HG02588 (cell line): ENCODE data around the gene GAGE10.
"Not testable (repeated sequence)": the region's sequence is repeated elsewhere in the genome, so short reads cannot be mapped to it uniquely, and the experiment has no call there.

Experiments
- ATAC-seq: cut with Tn5 transposase; IDR thresholded peaks from one replicate; pipeline ENCODE4 v1.9.1; 2021; ENCODE audit warnings: mild to moderate bottlenecking, moderate library complexity; ENCODE audit not compliant: unreplicated experiment

Gene GAGE10

GRCh38 chrX:49276207-49276606 lies 27.2 kb upstream of the GAGE10 start:
- no peak for ATAC-seq

- no peak for ATAC-seq
These were observed 26.5 kb upstream of the GAGE10 start for GRCh38 chrX:49276671-49277534.

GRCh38 chrX:49277535-49277830 lies 26.0 kb upstream of the GAGE10 start:
- no peak for ATAC-seq

- ATAC-seq, result no peak
These were observed 25.4 kb upstream of the GAGE10 start for GRCh38 chrX:49278081-49278480.

- ATAC-seq, result no peak
These were observed 20.8 kb upstream of the GAGE10 start for GRCh38 chrX:49282647-49283011.

- no peak for ATAC-seq
These were observed 19.2 kb upstream of the GAGE10 start for GRCh38 chrX:49284212-49284611.

- no peak for ATAC-seq
These were observed 17.3 kb upstream of the GAGE10 start for GRCh38 chrX:49286136-49286535.

- ATAC-seq, result no peak
These were observed 16.9 kb upstream of the GAGE10 start for GRCh38 chrX:49286581-49286980.

GRCh38 chrX:49287665-49288064 lies 15.8 kb upstream of the GAGE10 start:
- ATAC-seq, result no peak

- ATAC-seq, result no peak
These were observed 13.2 kb upstream of the GAGE10 start for GRCh38 chrX:49290215-49290614.

- no peak for ATAC-seq
These were observed 11.7 kb upstream of the GAGE10 start for GRCh38 chrX:49291615-49292337.

GRCh38 chrX:49292400-49293362 lies 10.8 kb upstream of the GAGE10 start:
- ATAC-seq, result no peak

GRCh38 chrX:49299293-49299692 lies 4.2 kb upstream of the GAGE10 start:
- not testable (repeated sequence) for ATAC-seq

GRCh38 chrX:49300703-49301102 lies 2.7 kb upstream of the GAGE10 start:
- ATAC-seq, result no peak

- ATAC-seq, result not testable (repeated sequence)
These were observed 4.3 kb downstream of the GAGE10 start for GRCh38 chrX:49307775-49308174.

GRCh38 chrX:49308604-49309269 lies 5.3 kb downstream of the GAGE10 start:
- ATAC-seq, result no peak

GRCh38 chrX:49309401-49309981 lies 6.0 kb downstream of the GAGE10 start:
- no peak for ATAC-seq

- no peak for ATAC-seq
These were observed 6.9 kb downstream of the GAGE10 start for GRCh38 chrX:49310371-49310770.

GRCh38 chrX:49312176-49312575 lies 8.7 kb downstream of the GAGE10 start:
- no peak for ATAC-seq

- ATAC-seq, result no peak
These were observed 12.6 kb downstream of the GAGE10 start for GRCh38 chrX:49316085-49316484.
